ENCODE results near the gene BAIAP2. TPM values are rescaled to one million over a fixed set of nuclear protein-coding genes. Genes with fewer than 3 reads are reported as not detected.

Gene BAIAP2
- total RNA-seq, 6 experiments from 2014 or later: 30.8 to 47.4 (median 35.9) TPM

DNA sequence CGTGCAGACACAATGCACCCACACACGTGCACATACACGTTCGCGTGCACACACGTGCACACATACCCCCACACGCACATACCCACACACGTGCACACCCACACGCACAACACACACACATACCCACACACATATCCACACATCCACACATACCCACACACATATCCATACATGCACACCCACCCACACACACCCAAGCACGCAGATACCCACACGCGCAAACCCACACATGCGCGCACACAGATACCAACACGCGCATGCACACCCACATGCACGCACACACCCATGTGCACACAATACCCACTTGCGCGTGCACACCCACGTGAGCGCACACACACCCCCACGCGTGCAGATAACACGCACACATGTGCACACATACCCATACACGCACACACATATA lies 103.5 kb downstream of the BAIAP2 start:
- TF ChIP-seq, protein P1, sequence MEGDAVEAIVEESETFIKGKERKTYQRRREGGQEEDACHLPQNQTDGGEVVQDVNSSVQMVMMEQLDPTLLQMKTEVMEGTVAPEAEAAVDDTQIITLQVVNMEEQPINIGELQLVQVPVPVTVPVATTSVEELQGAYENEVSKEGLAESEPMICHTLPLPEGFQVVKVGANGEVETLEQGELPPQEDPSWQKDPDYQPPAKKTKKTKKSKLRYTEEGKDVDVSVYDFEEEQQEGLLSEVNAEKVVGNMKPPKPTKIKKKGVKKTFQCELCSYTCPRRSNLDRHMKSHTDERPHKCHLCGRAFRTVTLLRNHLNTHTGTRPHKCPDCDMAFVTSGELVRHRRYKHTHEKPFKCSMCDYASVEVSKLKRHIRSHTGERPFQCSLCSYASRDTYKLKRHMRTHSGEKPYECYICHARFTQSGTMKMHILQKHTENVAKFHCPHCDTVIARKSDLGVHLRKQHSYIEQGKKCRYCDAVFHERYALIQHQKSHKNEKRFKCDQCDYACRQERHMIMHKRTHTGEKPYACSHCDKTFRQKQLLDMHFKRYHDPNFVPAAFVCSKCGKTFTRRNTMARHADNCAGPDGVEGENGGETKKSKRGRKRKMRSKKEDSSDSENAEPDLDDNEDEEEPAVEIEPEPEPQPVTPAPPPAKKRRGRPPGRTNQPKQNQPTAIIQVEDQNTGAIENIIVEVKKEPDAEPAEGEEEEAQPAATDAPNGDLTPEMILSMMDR (IDR thresholded peaks at IDR 0.05): no peak
- no peak overlapping the region for H3K4me3 Mint-ChIP-seq
- peaks cover 19% of the 10 kb centered on the region for H3K9me3 Mint-ChIP-seq
- H3K27me3 Mint-ChIP-seq (ENCODE audit: insufficient read depth): peaks cover 14% of the 10 kb centered on the region; the same call in 1 of the 2 replicates
- no peaks in the 10 kb centered on the region; the same call in 1 of the 2 replicates for H3K36me3 Mint-ChIP-seq (ENCODE audit: low read depth)
- H3K27ac Mint-ChIP-seq: no peak overlapping the region
- no peak for DNase-seq
- H3K4me1 Mint-ChIP-seq (ENCODE audit: low read depth): no peaks in the 10 kb centered on the region

DNA sequence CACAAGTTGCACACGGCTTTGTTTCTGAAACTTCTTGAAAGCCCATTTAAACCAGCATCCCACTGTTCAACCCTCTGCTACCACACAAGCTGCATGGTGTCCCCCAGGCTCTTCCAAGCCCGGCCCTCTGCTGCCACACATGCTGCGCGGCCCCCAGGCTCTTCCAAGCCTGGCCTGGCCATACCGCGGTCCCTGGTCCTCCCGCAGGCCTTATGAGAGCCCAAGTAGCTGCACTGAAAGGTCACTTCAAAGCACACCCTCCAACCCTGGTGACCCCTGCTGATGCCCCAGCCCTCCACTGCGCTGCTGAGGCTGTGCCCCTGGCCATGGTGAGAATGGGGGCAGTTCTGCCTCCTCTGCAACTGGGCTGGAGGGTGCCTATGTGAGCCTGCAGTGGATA lies 104.5 kb downstream of the BAIAP2 start:
- no peak overlapping the region for H3K4me3 Mint-ChIP-seq

DNA sequence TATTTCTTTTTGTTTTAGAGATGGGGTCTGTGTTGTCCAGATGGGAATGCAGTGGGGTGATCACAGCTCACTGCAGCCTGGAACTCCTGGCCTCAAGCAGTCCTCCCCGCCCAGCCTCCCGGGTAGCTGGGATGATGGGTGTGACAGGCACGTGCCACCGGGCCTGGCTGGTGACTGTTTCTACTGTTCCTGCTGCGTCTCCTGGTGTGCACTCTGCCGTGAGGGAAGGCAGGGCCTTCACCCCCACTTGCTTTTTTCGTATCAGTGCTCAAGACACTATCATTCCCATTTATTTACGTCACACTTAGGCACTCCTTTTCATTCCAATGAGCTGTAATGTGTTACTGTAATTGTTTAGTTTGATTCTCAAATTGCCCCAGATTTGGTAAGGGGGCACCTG lies 105.1 kb downstream of the BAIAP2 start:
- Mint-ChIP-seq H3K4me3 (no peak overlapping the region), H3K27me3 (ENCODE audit: insufficient read depth) (peaks cover 11% of the 10 kb centered on the region; the same call in 1 of the 2 replicates), H3K27ac (no peak overlapping the region), H3K4me1 (ENCODE audit: low read depth) (no peaks in the 10 kb centered on the region), H3K9me3 (peaks cover 19% of the 10 kb centered on the region), H3K36me3 (ENCODE audit: low read depth) (no peaks in the 10 kb centered on the region; the same call in 1 of the 2 replicates)
- DNase-seq: no peak
- TF ChIP-seq, protein P1 (IDR thresholded peaks at IDR 0.05): no peak

More for the DNA sequence above, 104.5 kb downstream of the BAIAP2 start:
- no peak for DNase-seq
- peaks cover 14% of the 10 kb centered on the region; the same call in 1 of the 2 replicates for H3K27me3 Mint-ChIP-seq (ENCODE audit: insufficient read depth)
- H3K27ac Mint-ChIP-seq: no peak overlapping the region
- peaks cover 19% of the 10 kb centered on the region for H3K9me3 Mint-ChIP-seq
- no peaks in the 10 kb centered on the region; the same call in 1 of the 2 replicates for H3K36me3 Mint-ChIP-seq (ENCODE audit: low read depth)
- no peaks in the 10 kb centered on the region for H3K4me1 Mint-ChIP-seq (ENCODE audit: low read depth)
- TF ChIP-seq, protein P1 (IDR thresholded peaks at IDR 0.05): no peak

DNA sequence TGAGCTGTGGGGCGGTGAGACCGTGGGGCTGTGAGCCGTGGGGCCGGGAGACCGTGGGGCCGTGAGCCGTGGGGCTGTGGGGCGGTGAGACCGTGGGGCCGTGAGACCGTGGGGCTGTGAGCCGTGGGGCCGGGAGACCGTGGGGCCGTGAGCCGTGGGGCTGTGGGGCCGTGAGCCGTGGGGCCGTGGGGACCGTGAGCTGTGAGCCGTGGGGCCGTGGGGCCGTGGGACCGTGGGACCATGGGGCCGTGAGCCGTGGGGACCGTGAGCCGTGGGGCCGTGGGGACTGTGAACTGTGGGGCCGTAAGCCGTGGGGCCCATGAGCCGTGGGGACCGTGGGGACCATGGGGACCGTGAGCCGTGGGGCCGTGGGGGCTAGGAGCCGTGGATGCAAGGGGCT lies 105.7 kb downstream of the BAIAP2 start:
- TF ChIP-seq, protein P1 (IDR thresholded peaks at IDR 0.05): no peak
- H3K27ac Mint-ChIP-seq: no peak overlapping the region
- no peaks in the 10 kb centered on the region; the same call in 1 of the 2 replicates for H3K36me3 Mint-ChIP-seq (ENCODE audit: low read depth)
- DNase-seq: no peak
- H3K4me1 Mint-ChIP-seq (ENCODE audit: low read depth): no peaks in the 10 kb centered on the region
- H3K4me3 Mint-ChIP-seq: no peak overlapping the region
- H3K27me3 Mint-ChIP-seq (ENCODE audit: insufficient read depth): peaks cover 13% of the 10 kb centered on the region
- peaks cover 19% of the 10 kb centered on the region for H3K9me3 Mint-ChIP-seq

DNA sequence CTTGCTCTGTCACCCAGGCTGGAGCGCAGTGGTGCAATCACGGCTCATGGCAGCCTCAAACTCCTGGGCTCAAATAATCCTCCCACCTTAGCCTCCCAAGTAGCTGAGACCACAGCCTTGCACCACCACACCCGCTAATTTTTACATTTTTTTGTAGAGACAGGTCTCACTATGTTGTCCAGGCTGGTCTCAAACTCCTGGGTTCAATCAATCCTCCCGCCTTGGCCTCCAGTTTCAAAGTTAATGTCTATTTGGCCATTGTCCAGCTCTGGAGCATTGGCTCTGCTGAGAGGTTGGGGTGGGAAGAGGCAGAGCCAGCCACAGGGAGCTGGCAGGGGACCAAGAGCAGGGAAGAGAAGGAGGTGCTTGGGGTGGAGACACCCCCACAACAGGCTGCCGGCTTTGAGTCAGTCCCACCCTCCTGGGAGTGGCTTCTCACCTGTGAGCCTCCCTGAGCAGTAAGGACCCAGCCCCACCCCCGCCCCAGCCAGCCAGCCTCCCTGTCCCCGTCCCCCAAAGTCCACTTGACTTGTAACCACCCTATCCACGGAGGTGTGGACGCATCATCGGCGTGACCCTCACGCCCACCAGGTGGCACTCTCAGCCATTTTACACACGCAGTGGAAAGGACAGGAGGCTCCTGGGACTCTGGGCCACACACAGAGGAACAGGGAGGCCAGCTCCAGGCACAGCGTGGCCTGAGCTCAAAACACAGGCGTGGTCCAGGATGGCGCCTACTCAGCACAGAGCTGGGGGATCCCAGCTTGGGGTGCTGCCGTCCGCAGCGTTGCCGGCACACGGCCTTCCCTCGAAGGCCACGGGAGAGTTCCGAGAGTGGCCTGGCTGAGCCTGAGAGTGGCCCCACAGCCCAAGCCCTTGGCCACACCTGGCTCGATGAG lies 107.6 kb downstream of the BAIAP2 start:
- Mint-ChIP-seq H3K36me3 (ENCODE audit: low read depth) (no peaks in the 10 kb centered on the region; the same call in 1 of the 2 replicates), H3K27ac (no peak overlapping the region), H3K4me3 (no peak overlapping the region), H3K4me1 (ENCODE audit: low read depth) (no peaks in the 10 kb centered on the region), H3K27me3 (ENCODE audit: insufficient read depth) (peaks cover 17% of the 10 kb centered on the region), H3K9me3 (peaks cover 18% of the 10 kb centered on the region)
- TF ChIP-seq, protein P1 (IDR thresholded peaks at IDR 0.05): peak; percentile 82
- DNase-seq: peak; percentile 57
